CD4-positive, alpha-beta T cell (primary cell): ENCODE measurements around the gene CIRBP. TPM values are rescaled to one million over a fixed set of nuclear protein-coding genes. Genes with fewer than 3 reads are reported as not detected.
A peak's percentile ranks its signal among the peaks of the same experiment; 100 is the strongest.

Source experiments
- ATAC-seq: fragments of 200-7000 bp; cut with Tn5 transposase; one replicate; pipeline ENCODE4 v1.10.0; 2022; ENCODE audit warnings: mild to moderate bottlenecking; ENCODE audit not compliant: poor library complexity
- CTCF ChIA-PET: fragments of 350-600 bp; sonication (Branson Sonifier 250); formaldehyde crosslinking; loops from one replicate; lab custom pipeline; 2021; ENCODE audit warnings: antibody characterized with exemption, inconsistent platforms; lab: Charles Lee
- POLR2A ChIA-PET: fragments of 350-600 bp; sonication (Branson Sonifier 250); formaldehyde crosslinking; loops from one replicate; lab custom pipeline; 2021; ENCODE audit warnings: antibody characterized with exemption, inconsistent platforms; lab: Charles Lee
- DNase-seq, 14 experiments: peaks; one replicate each; pipeline ENCODE4 v3.0.0-alpha.2; 2013 to 2020; ENCODE audit warnings: mixed read lengths in 2 of 14
- H3K27ac ChIP-seq, 2 donors: one replicate each; pipeline versions ENCODE4 v1.5.1 to v1.7.0; 2013; ENCODE audit warnings: low read length in 2 of 2, low read depth in 1 of 2, mild to moderate bottlenecking in 1 of 2
- H3K27me3 ChIP-seq, 2 experiments: 1 replicate in 1 of 2; 2 replicates in 1 of 2; pipeline versions ENCODE4 v1.6.1 to v1.7.0; 2013; ENCODE audit warnings: low read length in 2 of 2, control low read depth in 1 of 2, mild to moderate bottlenecking in 1 of 2, moderate library complexity in 1 of 2; ENCODE audit not compliant: insufficient read depth in 2 of 2, control insufficient read depth in 1 of 2
- H3K36me3 ChIP-seq: one replicate; pipeline ENCODE4 v1.6.1; 2013; ENCODE audit warnings: low read length, control low read depth; ENCODE audit not compliant: insufficient read depth
- H3K4me1 ChIP-seq: one replicate; pipeline ENCODE4 v1.6.1; 2013; ENCODE audit warnings: low read length, control low read depth; ENCODE audit not compliant: insufficient read depth
- H3K4me3 ChIP-seq: one replicate; pipeline ENCODE4 v1.5.1; 2013; ENCODE audit warnings: mild to moderate bottlenecking, low read length, moderate library complexity
- H3K9me3 ChIP-seq, 2 experiments: 1 replicate in 1 of 2; 2 replicates in 1 of 2; pipeline versions ENCODE4 v1.6.1 to v1.7.0; 2013; ENCODE audit warnings: low read length in 2 of 2, mild to moderate bottlenecking in 2 of 2, control low read depth in 1 of 2, moderate library complexity in 1 of 2; ENCODE audit not compliant: control insufficient read depth in 1 of 2, insufficient read depth in 1 of 2
- H3K27ac Mint-ChIP-seq: one replicate; pipeline ENCODE4 v1.8.0; 2020; ENCODE audit warnings: mixed read lengths
- H3K27me3 Mint-ChIP-seq: one replicate; pipeline ENCODE4 v1.8.0; 2021; ENCODE audit warnings: mixed read lengths
- H3K36me3 Mint-ChIP-seq: one replicate; pipeline ENCODE4 v1.8.0; 2021; ENCODE audit warnings: low read depth, mixed read lengths
- H3K4me1 Mint-ChIP-seq: one replicate; pipeline ENCODE4 v1.8.0; 2021; ENCODE audit warnings: low read depth, mixed read lengths
- H3K4me3 Mint-ChIP-seq: one replicate; pipeline ENCODE4 v1.8.0; 2020; ENCODE audit warnings: mild to moderate bottlenecking, mixed read lengths
- H3K9me3 Mint-ChIP-seq: one replicate; pipeline ENCODE4 v1.8.0; 2020; ENCODE audit warnings: mixed read lengths
- intact Hi-C, 2 experiments: fragments of 100-400 bp; cut with DNase I in 1 of 2; cut with micrococcal nuclease in 1 of 2; formaldehyde crosslinking; loops; one replicate each; pipeline versions ENCODE4 v1.15.1 to v1.9.0; 2023 to 2025; cut with DNase I, micrococcal nuclease
- total RNA-seq, 174 experiments: library from RNA in 2 of 174; stranded (reverse) in 2 of 174; gene quantifications; one replicate each; pipeline ENCODE4 v1.2.3 and lab custom pipeline; 2021 to 2026
- TF ChIP-seq, protein P1 (sequence below): fragments of 200-600 bp; IDR thresholded peaks from one replicate; pipeline ENCODE4 v1.8.0; 2022; ENCODE audit warnings: antibody characterized with exemption, mild to moderate bottlenecking

The CIRBP gene
- total RNA-seq, 2 experiments from 2014 or later = 614 to 628 TPM

DNA sequence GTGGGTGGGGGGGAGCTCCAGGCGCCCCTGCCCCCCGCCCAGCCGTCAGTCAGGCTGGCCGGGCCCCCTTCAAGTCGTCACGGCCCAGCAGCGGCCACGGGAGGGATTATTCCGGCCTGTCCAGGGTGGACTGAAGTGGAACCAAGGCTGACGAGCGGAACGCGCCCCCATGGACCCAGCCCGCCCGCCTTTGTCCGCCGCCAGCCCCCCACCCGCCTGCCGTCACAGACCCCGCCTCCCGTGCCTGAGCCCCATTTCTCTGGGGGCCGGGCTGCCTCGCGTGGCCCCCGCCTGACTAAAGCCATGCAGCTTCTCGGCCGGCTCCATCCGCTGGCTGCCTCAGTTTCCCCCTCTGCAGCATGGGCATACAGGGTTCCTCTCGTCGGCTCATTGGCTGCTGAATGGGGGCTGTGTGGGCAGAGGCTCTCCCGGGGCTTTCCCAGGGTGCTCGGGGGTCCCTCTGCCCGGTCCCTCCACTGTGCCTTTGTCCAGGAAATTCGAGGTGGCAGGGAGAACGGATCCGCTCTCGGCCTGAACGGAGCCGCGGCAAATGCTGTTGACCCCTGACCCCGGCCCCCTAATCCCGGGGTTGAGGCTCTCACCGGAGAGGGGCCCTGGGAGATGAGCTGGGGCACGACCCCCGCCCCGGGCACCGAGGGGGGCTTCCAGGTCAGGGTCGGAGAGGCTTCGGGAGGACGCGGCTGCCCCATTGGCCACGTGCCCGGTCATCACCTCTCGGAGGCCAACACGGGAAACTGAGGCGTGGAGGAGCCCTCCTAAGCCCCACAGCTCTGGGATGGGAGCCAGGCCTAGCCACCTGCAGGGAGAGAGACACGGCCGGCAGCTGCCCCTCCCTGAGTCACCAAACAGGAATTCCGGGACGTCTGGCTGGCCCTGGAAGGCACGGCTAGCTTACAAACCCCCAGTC lies 43.9 kb downstream of the CIRBP start:
- intact Hi-C loops = no loop called here
- Histone ChIP-seq H3K36me3 (no peaks in the 10 kb centered on the region), H3K27ac (no peak overlapping the region), H3K9me3 (peaks cover 0 to 26% of the 10 kb centered on the region in 2 experiments), H3K4me3 (no peak overlapping the region), H3K27me3 (peaks cover 23 to 28% of the 10 kb centered on the region in 2 experiments), H3K4me1 (peaks cover 13% of the 10 kb centered on the region)
- no peaks in the 10 kb centered on the region for H3K9me3 Mint-ChIP-seq
- no peaks in the 10 kb centered on the region for H3K4me1 Mint-ChIP-seq
- CTCF ChIA-PET = no interaction called here
- no peaks in the 10 kb centered on the region for H3K36me3 Mint-ChIP-seq
- H3K4me3 Mint-ChIP-seq = no peak overlapping the region
- H3K27ac Mint-ChIP-seq = no peak overlapping the region
- DNase-seq (peak in 1 of 14 experiments; percentile 27), ATAC-seq (no peak)
- POLR2A ChIA-PET = no interaction called here
- TF ChIP-seq, protein P1, sequence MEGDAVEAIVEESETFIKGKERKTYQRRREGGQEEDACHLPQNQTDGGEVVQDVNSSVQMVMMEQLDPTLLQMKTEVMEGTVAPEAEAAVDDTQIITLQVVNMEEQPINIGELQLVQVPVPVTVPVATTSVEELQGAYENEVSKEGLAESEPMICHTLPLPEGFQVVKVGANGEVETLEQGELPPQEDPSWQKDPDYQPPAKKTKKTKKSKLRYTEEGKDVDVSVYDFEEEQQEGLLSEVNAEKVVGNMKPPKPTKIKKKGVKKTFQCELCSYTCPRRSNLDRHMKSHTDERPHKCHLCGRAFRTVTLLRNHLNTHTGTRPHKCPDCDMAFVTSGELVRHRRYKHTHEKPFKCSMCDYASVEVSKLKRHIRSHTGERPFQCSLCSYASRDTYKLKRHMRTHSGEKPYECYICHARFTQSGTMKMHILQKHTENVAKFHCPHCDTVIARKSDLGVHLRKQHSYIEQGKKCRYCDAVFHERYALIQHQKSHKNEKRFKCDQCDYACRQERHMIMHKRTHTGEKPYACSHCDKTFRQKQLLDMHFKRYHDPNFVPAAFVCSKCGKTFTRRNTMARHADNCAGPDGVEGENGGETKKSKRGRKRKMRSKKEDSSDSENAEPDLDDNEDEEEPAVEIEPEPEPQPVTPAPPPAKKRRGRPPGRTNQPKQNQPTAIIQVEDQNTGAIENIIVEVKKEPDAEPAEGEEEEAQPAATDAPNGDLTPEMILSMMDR = no peak
- H3K27me3 Mint-ChIP-seq = peaks cover 12% of the 10 kb centered on the region

DNA sequence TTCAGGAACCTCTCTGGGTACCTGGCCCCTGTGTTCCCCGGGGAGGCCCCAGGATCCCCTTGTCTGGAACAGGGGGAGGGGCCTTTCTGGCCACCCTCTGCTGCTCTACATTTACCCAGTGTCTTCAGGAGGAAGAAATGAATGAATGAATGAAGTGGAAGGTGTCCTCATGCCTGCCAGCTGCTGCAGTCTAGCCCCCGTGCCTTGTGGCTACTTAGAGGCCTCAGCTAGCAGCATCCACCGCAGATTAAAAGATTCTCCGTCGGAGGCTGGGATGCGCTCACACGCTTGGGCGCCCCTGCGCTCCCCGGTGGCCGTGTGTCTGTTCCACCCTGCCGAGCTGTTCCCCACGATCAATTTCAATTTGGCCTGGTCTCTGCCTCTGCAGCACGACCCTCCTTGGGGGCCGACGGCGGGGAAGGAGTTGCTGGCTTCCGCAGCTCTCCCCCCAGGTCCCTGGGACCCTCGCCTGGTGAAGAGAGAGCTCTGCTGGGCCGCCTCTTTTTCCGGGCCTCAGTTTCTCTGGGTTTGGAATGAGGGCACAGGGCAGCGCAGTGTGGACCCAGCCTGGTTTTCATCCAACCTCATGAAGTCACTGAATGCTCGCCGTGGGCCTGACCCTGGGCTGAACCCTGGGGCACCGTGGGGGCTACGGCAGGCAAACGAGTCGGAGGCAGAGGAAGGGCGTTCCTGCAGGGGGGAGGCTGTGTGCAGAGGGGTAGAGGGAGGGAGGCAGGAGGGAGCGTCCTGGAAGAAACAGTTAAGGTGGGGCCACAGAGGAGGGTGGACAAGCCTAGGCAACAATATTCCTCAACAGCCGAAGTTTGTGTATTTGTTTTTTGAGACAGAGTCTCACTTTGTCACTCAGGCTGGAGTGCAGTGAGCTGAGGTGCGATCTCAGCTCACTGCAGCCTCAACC lies 44.8 kb downstream of the CIRBP start:
- peaks cover 13% of the 10 kb centered on the region for H3K4me1 ChIP-seq
- ChIA-PET CTCF (no interaction called here), POLR2A (no interaction called here)
- peaks cover 18% of the 10 kb centered on the region for H3K27me3 Mint-ChIP-seq
- DNase-seq (no peak), ATAC-seq (no peak)
- H3K27me3 ChIP-seq = peaks cover 26 to 35% of the 10 kb centered on the region in 2 experiments
- H3K9me3 ChIP-seq = peaks cover 0 to 26% of the 10 kb centered on the region in 2 experiments
- intact Hi-C loops = no loop called here
- no peak overlapping the region for H3K4me3 Mint-ChIP-seq
- H3K27ac ChIP-seq = no peak overlapping the region
- H3K36me3 ChIP-seq = no peaks in the 10 kb centered on the region
- no peak overlapping the region for H3K4me3 ChIP-seq
- no peaks in the 10 kb centered on the region for H3K4me1 Mint-ChIP-seq
- H3K9me3 Mint-ChIP-seq = no peaks in the 10 kb centered on the region
- no peak overlapping the region for H3K27ac Mint-ChIP-seq
- H3K36me3 Mint-ChIP-seq = no peaks in the 10 kb centered on the region
- TF ChIP-seq, protein P1 = no peak

DNA sequence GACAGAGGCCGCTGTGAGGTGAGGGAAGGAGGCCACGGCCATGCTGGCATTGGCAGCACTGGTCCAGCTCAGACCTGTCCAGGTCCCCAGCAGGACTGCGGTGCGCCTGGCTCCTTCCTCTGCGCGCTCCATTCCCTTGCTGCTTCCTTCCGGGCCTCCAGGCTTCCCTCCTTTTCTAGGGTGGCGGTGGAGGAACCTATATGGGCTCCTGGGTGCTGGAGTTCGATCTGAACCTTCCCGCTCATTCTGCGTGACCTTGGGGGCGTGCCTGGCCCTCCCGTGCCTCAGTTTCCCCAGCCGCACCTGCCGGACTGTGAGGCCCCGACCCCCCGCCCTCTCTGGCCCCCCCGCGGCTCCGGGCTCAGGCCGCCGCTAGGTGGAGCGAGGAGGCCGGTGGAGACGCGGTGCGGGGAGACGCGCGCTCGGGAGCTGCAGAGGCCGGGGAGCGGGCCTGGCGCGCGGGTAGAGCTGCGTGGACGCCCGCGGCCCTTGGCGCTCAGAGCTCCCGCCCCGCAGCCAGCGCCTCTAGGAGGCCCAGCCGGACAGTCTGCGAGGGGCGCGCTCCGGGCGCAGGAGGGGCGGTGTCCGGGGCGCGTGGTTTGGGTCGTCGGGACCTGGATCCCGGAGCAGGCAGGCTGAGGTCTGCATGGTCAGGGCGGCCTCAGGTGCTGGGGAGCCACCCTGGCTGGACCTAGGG lies 46.5 kb downstream of the CIRBP start:
- Histone ChIP-seq H3K27me3 (peaks cover 29 to 37% of the 10 kb centered on the region in 2 experiments), H3K4me1 (peaks cover 13% of the 10 kb centered on the region), H3K27ac (no peak overlapping the region), H3K9me3 (peaks cover 0 to 26% of the 10 kb centered on the region in 2 experiments), H3K4me3 (no peak overlapping the region), H3K36me3 (no peaks in the 10 kb centered on the region)
- no peak overlapping the region for H3K4me3 Mint-ChIP-seq
- TF ChIP-seq, protein P1 = peak; percentile 18
- DNase-seq (peak in 10 of 14 experiments; percentile 9 to 47 (median 16)), ATAC-seq (peak; percentile 39)
- no peaks in the 10 kb centered on the region for H3K9me3 Mint-ChIP-seq
- POLR2A ChIA-PET = no interaction called here
- no peak overlapping the region for H3K27ac Mint-ChIP-seq
- H3K4me1 Mint-ChIP-seq = no peaks in the 10 kb centered on the region
- CTCF ChIA-PET = interaction anchor here (0.7 to 1.2 kb wide), 2 partner anchors 39 to 130 kb away, joined by 3 to 4 read pairs; a partner anchor contains a TSS
- intact Hi-C loops = no loop called here
- H3K36me3 Mint-ChIP-seq = no peaks in the 10 kb centered on the region
- H3K27me3 Mint-ChIP-seq = peaks cover 26% of the 10 kb centered on the region
